Measurements from ENCODE around the gene SEMA6A. TPM values are rescaled to one million over a fixed set of nuclear protein-coding genes. Genes with fewer than 3 reads are reported as not detected.

The SEMA6A gene
- polyA plus RNA-seq, 1 of the 3 experiments (the other 2 are of a cell fraction): 0.18 TPM

DNA sequence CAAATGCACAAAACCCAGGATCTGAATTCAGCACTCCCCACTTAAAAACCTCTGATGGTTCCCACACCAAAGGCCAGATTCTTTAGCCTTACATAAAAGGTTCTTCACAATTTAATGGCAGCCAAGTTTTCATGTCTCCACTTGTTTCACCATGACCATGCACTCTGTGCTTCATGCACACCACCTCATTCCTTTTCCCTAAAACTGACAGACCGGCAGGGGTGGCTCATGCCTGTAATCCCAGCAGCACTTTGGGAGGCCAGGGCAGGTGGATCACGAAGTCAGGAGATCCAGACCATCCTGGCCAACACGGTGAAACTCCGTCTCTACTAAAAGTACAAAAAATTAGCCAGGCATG is 150.4 kb downstream of the SEMA6A start:
- CTCF ChIA-PET: no interaction called here
- Histone ChIP-seq H3K27me3 (ENCODE audit: insufficient read depth) (no peaks in the 10 kb centered on the region), H3K9me3 (no peaks in the 10 kb centered on the region), H3K27ac (ENCODE audit: low read depth in 2 of 2, low read length in 1 of 2) (no peak overlapping the region), H4K20me1 (ENCODE audit: insufficient read depth) (no peaks in the 10 kb centered on the region), H2AFZ (ENCODE audit: low read depth) (no peak overlapping the region), H3K36me3 (replicated peaks in 1 of 2; ENCODE audit: control insufficient read depth in 1 of 2, insufficient read depth in 2 of 2, low read length in 1 of 2) (no peaks in the 10 kb centered on the region), H3K4me2 (no peak overlapping the region), H3K4me3 (ENCODE audit: low read depth in 2 of 2, low read length in 1 of 2) (no peak overlapping the region), H3K4me1 (ENCODE audit: control insufficient read depth in 1 of 2, insufficient read depth in 2 of 2, low read depth in 1 of 2, low read length in 1 of 2) (no peaks in the 10 kb centered on the region), H3K9me2 (no peaks in the 10 kb centered on the region), H3K9ac (no peak overlapping the region), H3F3A (replicated peaks; ENCODE audit: insufficient read depth) (no peaks in the 10 kb centered on the region), H3K79me2 (ENCODE audit: insufficient read depth) (no peaks in the 10 kb centered on the region)
- 80% methylated on average over 4 of the region's 4 CpGs for WGBS (ENCODE audit: low lambda C conversion rate)
- TF ChIP-seq RXRA (IDR thresholded peaks at IDR 0.05; ENCODE audit: borderline replicate concordance, low read depth) (no peak), TAF1 (IDR thresholded peaks at IDR 0.05; ENCODE audit: borderline replicate concordance, low read depth, low read length) (no peak), YY1 (IDR thresholded peaks at IDR 0.05; ENCODE audit: low read depth) (no peak), CHD2 (IDR thresholded peaks at IDR 0.05; ENCODE audit: low read length, partially characterized antibody) (no peak), MEF2A (IDR thresholded peaks at IDR 0.05; ENCODE audit: borderline replicate concordance, low read depth) (no peak), NRF1 (IDR thresholded peaks at IDR 0.05; ENCODE audit: low read depth, low read length) (no peak), NFIC (IDR thresholded peaks at IDR 0.05; ENCODE audit: borderline replicate concordance) (no peak), MXI1 (IDR thresholded peaks at IDR 0.05; ENCODE audit: low read depth, low read length) (no peak), EZH2phosphoT487 (IDR thresholded peaks at IDR 0.05; ENCODE audit: borderline replicate concordance, low read depth) (no peak), TCF12 (IDR thresholded peaks at IDR 0.05) (no peak)
- TF ChIP-seq, protein P1, sequence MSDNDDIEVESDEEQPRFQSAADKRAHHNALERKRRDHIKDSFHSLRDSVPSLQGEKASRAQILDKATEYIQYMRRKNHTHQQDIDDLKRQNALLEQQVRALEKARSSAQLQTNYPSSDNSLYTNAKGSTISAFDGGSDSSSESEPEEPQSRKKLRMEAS (IDR thresholded peaks at IDR 0.05; ENCODE audit: low read depth): no peak
- TF ChIP-seq, protein P2, sequence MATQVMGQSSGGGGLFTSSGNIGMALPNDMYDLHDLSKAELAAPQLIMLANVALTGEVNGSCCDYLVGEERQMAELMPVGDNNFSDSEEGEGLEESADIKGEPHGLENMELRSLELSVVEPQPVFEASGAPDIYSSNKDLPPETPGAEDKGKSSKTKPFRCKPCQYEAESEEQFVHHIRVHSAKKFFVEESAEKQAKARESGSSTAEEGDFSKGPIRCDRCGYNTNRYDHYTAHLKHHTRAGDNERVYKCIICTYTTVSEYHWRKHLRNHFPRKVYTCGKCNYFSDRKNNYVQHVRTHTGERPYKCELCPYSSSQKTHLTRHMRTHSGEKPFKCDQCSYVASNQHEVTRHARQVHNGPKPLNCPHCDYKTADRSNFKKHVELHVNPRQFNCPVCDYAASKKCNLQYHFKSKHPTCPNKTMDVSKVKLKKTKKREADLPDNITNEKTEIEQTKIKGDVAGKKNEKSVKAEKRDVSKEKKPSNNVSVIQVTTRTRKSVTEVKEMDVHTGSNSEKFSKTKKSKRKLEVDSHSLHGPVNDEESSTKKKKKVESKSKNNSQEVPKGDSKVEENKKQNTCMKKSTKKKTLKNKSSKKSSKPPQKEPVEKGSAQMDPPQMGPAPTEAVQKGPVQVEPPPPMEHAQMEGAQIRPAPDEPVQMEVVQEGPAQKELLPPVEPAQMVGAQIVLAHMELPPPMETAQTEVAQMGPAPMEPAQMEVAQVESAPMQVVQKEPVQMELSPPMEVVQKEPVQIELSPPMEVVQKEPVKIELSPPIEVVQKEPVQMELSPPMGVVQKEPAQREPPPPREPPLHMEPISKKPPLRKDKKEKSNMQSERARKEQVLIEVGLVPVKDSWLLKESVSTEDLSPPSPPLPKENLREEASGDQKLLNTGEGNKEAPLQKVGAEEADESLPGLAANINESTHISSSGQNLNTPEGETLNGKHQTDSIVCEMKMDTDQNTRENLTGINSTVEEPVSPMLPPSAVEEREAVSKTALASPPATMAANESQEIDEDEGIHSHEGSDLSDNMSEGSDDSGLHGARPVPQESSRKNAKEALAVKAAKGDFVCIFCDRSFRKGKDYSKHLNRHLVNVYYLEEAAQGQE (IDR thresholded peaks at IDR 0.05; ENCODE audit: low read depth, low read length): no peak
- POLR2A ChIA-PET: no interaction called here
- DNase-seq: no peak

DNA sequence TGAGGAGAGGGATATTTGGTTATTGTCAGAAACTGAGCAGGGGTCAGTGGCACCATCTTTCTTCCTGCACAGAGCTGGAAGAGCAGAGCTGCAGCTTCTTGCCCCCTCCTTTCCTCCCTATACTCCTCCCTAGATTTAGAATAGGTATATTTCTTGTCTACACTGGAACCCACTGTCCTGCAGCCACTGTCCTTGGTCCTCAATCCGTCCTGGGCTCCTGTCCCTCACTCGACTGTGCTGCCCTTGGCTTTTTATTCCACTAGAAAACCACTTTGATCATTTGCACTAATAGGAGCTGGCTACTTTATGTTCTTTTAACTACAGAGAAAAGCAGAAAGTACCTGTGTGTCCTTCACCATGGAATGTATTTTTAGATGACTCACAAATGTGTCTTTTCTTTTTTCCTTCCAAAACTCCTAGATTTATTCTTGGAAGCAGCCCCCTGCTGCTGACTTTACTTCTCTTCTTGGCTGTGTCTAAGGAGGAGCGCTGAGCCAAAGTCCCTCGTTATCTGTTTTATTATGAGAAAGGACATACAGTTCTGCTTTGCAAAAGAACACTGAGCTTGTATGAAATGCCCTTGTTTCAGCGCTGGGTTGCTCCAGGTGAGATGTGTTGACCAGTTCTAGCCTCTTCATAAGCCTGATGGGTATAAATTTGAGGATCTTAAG is 150.9 kb downstream of the SEMA6A start:
- POLR2A ChIA-PET: no interaction called here
- CTCF ChIA-PET: no interaction called here
- 74% methylated on average over 5 of the region's 5 CpGs for WGBS (ENCODE audit: low lambda C conversion rate)

More for the DNA sequence above, 150.9 kb downstream of the SEMA6A start:
- no peaks in the 10 kb centered on the region for H3K27me3 ChIP-seq (ENCODE audit: insufficient read depth)
- H3K9me3 ChIP-seq: no peaks in the 10 kb centered on the region
- no peak for TF ChIP-seq TCF12 (IDR thresholded peaks at IDR 0.05)
- no peak for TF ChIP-seq JUND (IDR thresholded peaks at IDR 0.05)
- TF ChIP-seq, protein P2 (IDR thresholded peaks at IDR 0.05; ENCODE audit: low read depth, low read length): 0 out of 2 replicates have a peak, but pooled peaks have one; percentile 55
- no peak overlapping the region for H3K4me2 ChIP-seq
- H3K9me2 ChIP-seq: no peaks in the 10 kb centered on the region
- H3K27ac ChIP-seq (ENCODE audit: low read depth in 2 of 2, low read length in 1 of 2): no peak overlapping the region
- H3F3A ChIP-seq (replicated peaks; ENCODE audit: insufficient read depth): no peaks in the 10 kb centered on the region
- no peak for DNase-seq
- no peaks in the 10 kb centered on the region for H3K4me1 ChIP-seq (ENCODE audit: control insufficient read depth in 1 of 2, insufficient read depth in 2 of 2, low read depth in 1 of 2, low read length in 1 of 2)
- no peak overlapping the region for H3K9ac ChIP-seq
- H3K79me2 ChIP-seq (ENCODE audit: insufficient read depth): no peaks in the 10 kb centered on the region
- no peak overlapping the region for H2AFZ ChIP-seq (ENCODE audit: low read depth)
- no peaks in the 10 kb centered on the region for H4K20me1 ChIP-seq (ENCODE audit: insufficient read depth)
- H3K4me3 ChIP-seq (ENCODE audit: low read depth in 2 of 2, low read length in 1 of 2): no peak overlapping the region
- H3K36me3 ChIP-seq (replicated peaks in 1 of 2; ENCODE audit: control insufficient read depth in 1 of 2, insufficient read depth in 2 of 2, low read length in 1 of 2): no peaks in the 10 kb centered on the region
